GM23338 (cell line): Measurements from ENCODE around the gene ASXL3. TPM values are rescaled to one million over a fixed set of nuclear protein-coding genes. Genes with fewer than 3 reads are reported as not detected.

Experiments
- ATAC-seq: fragments of 200-7000 bp; cut with Tn5 transposase; 3 replicates; pipeline ENCODE4 v1.9.1; 2020
- DNase-seq: peaks from one replicate; pipeline ENCODE4 v3.0.0-alpha.2; 2015; ENCODE audit warnings: low spot score
- H2AFZ ChIP-seq: fragments of 200-600 bp; sonication (generic); 2 replicates; pipeline ENCODE4 v1.8.0; 2016; ENCODE audit warnings: antibody characterized with exemption, mild to moderate bottlenecking, moderate library complexity
- H3F3A ChIP-seq: fragments of 200-600 bp; sonication (generic); replicated peaks from 2 replicates; pipeline ENCODE4 v1.8.0; 2017; ENCODE audit warnings: antibody characterized with exemption, mixed run types, low read depth
- H3K27ac ChIP-seq: fragments of 200-600 bp; sonication (generic); 2 replicates; pipeline ENCODE4 v1.6.1; 2016; ENCODE audit warnings: low read depth
- H3K27me3 ChIP-seq: fragments of 200-600 bp; sonication (generic); 2 replicates; pipeline ENCODE4 v1.8.0; 2016; ENCODE audit warnings: mild to moderate bottlenecking, mixed run types, moderate library complexity; ENCODE audit not compliant: insufficient read depth
- H3K36me3 ChIP-seq: fragments of 200-600 bp; sonication (generic); 2 replicates; pipeline ENCODE4 v1.8.0; 2016; ENCODE audit warnings: mild to moderate bottlenecking; ENCODE audit not compliant: insufficient read depth
- H3K4me1 ChIP-seq: fragments of 200-600 bp; sonication (generic); 2 replicates; pipeline ENCODE4 v1.8.0; 2016; ENCODE audit warnings: mild to moderate bottlenecking, moderate library complexity; ENCODE audit not compliant: insufficient read depth
- H3K4me2 ChIP-seq: fragments of 200-600 bp; sonication (generic); 2 replicates; pipeline ENCODE4 v1.7.1; 2017; ENCODE audit warnings: mixed run types
- H3K4me3 ChIP-seq: fragments of 200-600 bp; sonication (generic); 2 replicates; pipeline ENCODE4 v1.6.1; 2016; ENCODE audit warnings: mixed run types
- H3K79me2 ChIP-seq: fragments of 200-600 bp; sonication (generic); replicated peaks from 2 replicates; pipeline ENCODE4 v1.8.0; 2017; ENCODE audit warnings: mild to moderate bottlenecking; ENCODE audit not compliant: insufficient read depth
- H3K9me2 ChIP-seq: fragments of 200-600 bp; sonication (generic); 2 replicates; pipeline ENCODE4 v1.8.0; 2017; ENCODE audit not compliant: insufficient read depth
- H4K20me1 ChIP-seq: fragments of 200-600 bp; sonication (generic); replicated peaks from 2 replicates; pipeline ENCODE4 v1.8.0; 2017; ENCODE audit warnings: mild to moderate bottlenecking; ENCODE audit not compliant: insufficient read depth
- H3K27ac Mint-ChIP-seq: 2 replicates; pipeline ENCODE4 v1.8.0; 2020; ENCODE audit warnings: inconsistent platforms, mild to moderate bottlenecking, moderate library complexity, mixed read lengths
- H3K27me3 Mint-ChIP-seq: 3 replicates; pipeline ENCODE4 v1.8.0; 2022; ENCODE audit warnings: low read depth, mild to moderate bottlenecking, moderate library complexity, mixed read lengths, inconsistent platforms; ENCODE audit not compliant: insufficient read depth, poor library complexity
- H3K36me3 Mint-ChIP-seq: 3 replicates; pipeline ENCODE4 v1.8.0; 2021; ENCODE audit warnings: low read depth, mild to moderate bottlenecking, inconsistent platforms, moderate library complexity, mixed read lengths
- H3K4me1 Mint-ChIP-seq: 3 replicates; pipeline ENCODE4 v1.8.0; 2020; ENCODE audit warnings: mild to moderate bottlenecking, inconsistent platforms, mixed read lengths
- H3K4me3 Mint-ChIP-seq: 3 replicates; pipeline ENCODE4 v1.8.0; 2021; ENCODE audit warnings: moderate library complexity, mild to moderate bottlenecking, inconsistent platforms, mixed read lengths
- H3K9me3 Mint-ChIP-seq: 3 replicates; pipeline ENCODE4 v1.8.0; 2020; ENCODE audit warnings: moderate library complexity, mild to moderate bottlenecking, inconsistent platforms, mixed read lengths
- CREB1 ChIP-seq: fragments of 250-450 bp; sonication (Bioruptor Pico); IDR thresholded peaks from 2 replicates; pipeline ENCODE4 v1.5.0; 2020; ENCODE audit warnings: low read depth, mild to moderate bottlenecking, moderate library complexity
- CTCF ChIP-seq, 2 experiments: fragments of 200-600 bp in 1 of 2; sonication (generic) in 1 of 2; conservative IDR thresholded peaks; 2 replicates each; pipeline versions ENCODE4 v1.5.1 to v1.6.1; 2016 to 2017; ENCODE audit warnings: antibody characterized with exemption in 2 of 2, low read depth in 2 of 2, mild to moderate bottlenecking in 2 of 2, moderate library complexity in 1 of 2
- ETS1 ChIP-seq: IDR thresholded peaks from 2 replicates; pipeline ENCODE4 v1.6.1; 2016; ENCODE audit warnings: antibody characterized with exemption
- EZH2 ChIP-seq: fragments of 200-600 bp; sonication (generic); IDR thresholded peaks from one replicate; pipeline ENCODE4 v1.8.0; 2017; ENCODE audit warnings: antibody characterized with exemption, mild to moderate bottlenecking, low read depth; ENCODE audit not compliant: unreplicated experiment
- EZH2phosphoT487 ChIP-seq: fragments of 200-600 bp; sonication (generic); IDR thresholded peaks from one replicate; pipeline ENCODE4 v1.8.1; 2018; ENCODE audit warnings: antibody characterized with exemption; ENCODE audit not compliant: unreplicated experiment
- JUNB ChIP-seq: IDR thresholded peaks from one replicate; pipeline ENCODE4 v1.6.1; 2016; ENCODE audit warnings: antibody characterized with exemption; ENCODE audit not compliant: unreplicated experiment
- NANOG ChIP-seq: IDR thresholded peaks from 2 replicates; pipeline ENCODE4 v1.6.1; 2016; ENCODE audit warnings: antibody characterized with exemption, borderline replicate concordance
- POLR2AphosphoS5 ChIP-seq: IDR thresholded peaks from 2 replicates; pipeline ENCODE4 v1.6.1; 2016; ENCODE audit warnings: antibody characterized with exemption, low read depth
- REST ChIP-seq: IDR thresholded peaks from one replicate; pipeline ENCODE4 v1.6.1; 2018; ENCODE audit warnings: antibody characterized with exemption; ENCODE audit not compliant: unreplicated experiment
- STAT1 ChIP-seq: IDR thresholded peaks from one replicate; pipeline ENCODE4 v1.6.1; 2016; ENCODE audit warnings: antibody characterized with exemption; ENCODE audit not compliant: unreplicated experiment
- ZNF114 ChIP-seq: fragments of 250-450 bp; sonication (Bioruptor Pico); IDR thresholded peaks from 2 replicates; pipeline ENCODE4 v1.5.0; 2020; ENCODE audit warnings: mild to moderate bottlenecking, moderate library complexity
- ZNF331 ChIP-seq: fragments of 250-450 bp; sonication (Bioruptor Pico); IDR thresholded peaks from 2 replicates; pipeline ENCODE4 v1.5.0; 2020; ENCODE audit warnings: low read depth, mild to moderate bottlenecking, moderate library complexity
- ZNF462 ChIP-seq: fragments of 250-450 bp; sonication (Bioruptor Pico); IDR thresholded peaks from 2 replicates; pipeline ENCODE4 v1.5.0; 2020; ENCODE audit warnings: mild to moderate bottlenecking, moderate library complexity
- polyA plus RNA-seq: library from polyadenylated mRNA; unstranded; fragments of >200 nt; fragmentation: Nextera tagmentation; extraction: Ambion mirVana; gene quantifications from 2 replicates; pipeline ENCODE4 v1.2.1, GENCODE V29; 2016
- total RNA-seq: library from RNA; depleted of rRNA; stranded (reverse); fragments of >200 nt; shearing (Covaris generic); gene quantifications from 2 replicates; pipeline ENCODE4 v1.2.3, GENCODE V29; 2014

ASXL3 gene
- total and polyA plus RNA-seq, 2 experiments from 2014 or later: 0.23 to 1.4 TPM

- no peaks in the 10 kb centered on the region; the same call in 1 of the 2 replicates for H3K9me2 ChIP-seq
- no peaks in the 10 kb centered on the region for H4K20me1 ChIP-seq
- H3K4me1 ChIP-seq: no peaks in the 10 kb centered on the region
- H3K36me3 ChIP-seq: no peaks in the 10 kb centered on the region
- H3K4me3 ChIP-seq: no peak overlapping the region
- no peak for TF ChIP-seq ZNF114 (CRISPR knock-in tag)
- no peak for TF ChIP-seq ZNF462
- TF ChIP-seq CREB1 (CRISPR knock-in tag): no peak
- no peak for TF ChIP-seq ZNF331 (CRISPR knock-in tag)
- no peak for TF ChIP-seq EZH2phosphoT487
- TF ChIP-seq ETS1: no peak
- TF ChIP-seq REST: no peak
- no peak for TF ChIP-seq CTCF (conservative IDR thresholded peaks at IDR 0.05; ENCODE audit: low read depth in 2 of 2)
- TF ChIP-seq JUNB: no peak
- no peak for TF ChIP-seq STAT1
- no peak for TF ChIP-seq EZH2
- no peak for TF ChIP-seq POLR2AphosphoS5
- no peak for TF ChIP-seq NANOG
- H3K79me2 ChIP-seq: no peaks in the 10 kb centered on the region
- no peaks in the 10 kb centered on the region for H3K4me1 Mint-ChIP-seq
- DNase-seq: no peak
- H3K27me3 Mint-ChIP-seq: peaks cover 2% of the 10 kb centered on the region
- no peaks in the 10 kb centered on the region for H3F3A ChIP-seq
- no peak overlapping the region for H2AFZ ChIP-seq
- H3K27me3 ChIP-seq: no peaks in the 10 kb centered on the region
- no peaks in the 10 kb centered on the region for H3K36me3 Mint-ChIP-seq
- no peaks in the 10 kb centered on the region for H3K9me3 Mint-ChIP-seq
- no peak for ATAC-seq
- H3K27ac ChIP-seq: no peak overlapping the region
- no peak overlapping the region for H3K27ac Mint-ChIP-seq
- no peak overlapping the region for H3K4me3 Mint-ChIP-seq
- no peak overlapping the region for H3K4me2 ChIP-seq
These were observed 142.1 kb downstream of the ASXL3 start for GRCh38 chr18:33720133-33720532.
